Measurements from ENCODE around the gene NAA38. TPM values are rescaled to one million over a fixed set of nuclear protein-coding genes. Genes with fewer than 3 reads are reported as not detected.

The NAA38 gene
- total RNA-seq, 4 donors from 2014 or later: 61.2 to 209 (median 68.2) TPM

DNA sequence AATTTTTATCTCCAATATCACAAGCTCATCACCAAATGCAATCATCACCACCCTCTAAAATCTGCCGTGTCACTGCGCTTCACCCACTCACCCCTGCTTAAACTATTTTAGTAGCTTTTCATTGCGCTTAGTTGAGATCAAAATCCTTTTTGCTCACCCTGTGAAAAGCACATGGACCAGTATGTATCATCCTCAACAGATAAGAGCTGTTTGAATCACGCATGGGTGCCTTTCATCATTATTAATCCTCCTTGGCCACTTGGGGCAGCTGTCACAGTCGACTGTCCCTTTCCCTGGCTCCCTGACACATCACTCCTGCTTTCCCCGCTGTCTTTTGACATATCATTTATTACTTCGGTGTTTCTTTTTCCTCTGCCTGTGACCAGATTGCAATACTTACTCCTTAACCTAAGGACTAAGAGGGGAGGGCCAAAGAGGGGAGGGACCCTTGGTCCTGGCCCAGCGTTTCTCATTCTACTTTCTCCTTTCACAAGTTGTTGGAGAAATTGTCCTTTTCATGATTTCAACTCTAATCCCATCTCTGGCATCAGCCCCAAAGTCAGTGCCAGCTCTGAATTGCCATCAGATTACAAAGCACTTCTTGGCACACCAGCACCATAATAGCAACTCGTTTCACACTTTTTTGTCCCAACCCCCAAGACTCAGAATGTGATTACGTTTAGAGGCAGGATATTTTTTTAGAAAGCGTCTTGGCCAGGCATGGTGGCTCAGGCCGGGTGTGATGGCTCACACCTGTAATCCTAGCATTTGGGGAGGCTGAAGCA lies 32.0 kb downstream of the NAA38 start:
- TF ChIP-seq, protein P1, sequence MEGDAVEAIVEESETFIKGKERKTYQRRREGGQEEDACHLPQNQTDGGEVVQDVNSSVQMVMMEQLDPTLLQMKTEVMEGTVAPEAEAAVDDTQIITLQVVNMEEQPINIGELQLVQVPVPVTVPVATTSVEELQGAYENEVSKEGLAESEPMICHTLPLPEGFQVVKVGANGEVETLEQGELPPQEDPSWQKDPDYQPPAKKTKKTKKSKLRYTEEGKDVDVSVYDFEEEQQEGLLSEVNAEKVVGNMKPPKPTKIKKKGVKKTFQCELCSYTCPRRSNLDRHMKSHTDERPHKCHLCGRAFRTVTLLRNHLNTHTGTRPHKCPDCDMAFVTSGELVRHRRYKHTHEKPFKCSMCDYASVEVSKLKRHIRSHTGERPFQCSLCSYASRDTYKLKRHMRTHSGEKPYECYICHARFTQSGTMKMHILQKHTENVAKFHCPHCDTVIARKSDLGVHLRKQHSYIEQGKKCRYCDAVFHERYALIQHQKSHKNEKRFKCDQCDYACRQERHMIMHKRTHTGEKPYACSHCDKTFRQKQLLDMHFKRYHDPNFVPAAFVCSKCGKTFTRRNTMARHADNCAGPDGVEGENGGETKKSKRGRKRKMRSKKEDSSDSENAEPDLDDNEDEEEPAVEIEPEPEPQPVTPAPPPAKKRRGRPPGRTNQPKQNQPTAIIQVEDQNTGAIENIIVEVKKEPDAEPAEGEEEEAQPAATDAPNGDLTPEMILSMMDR (IDR thresholded peaks at IDR 0.05): no peak
- ATAC-seq (ENCODE audit: low FRiP score) (no peak), DNase-seq (ENCODE audit: low spot score) (no peak)

DNA sequence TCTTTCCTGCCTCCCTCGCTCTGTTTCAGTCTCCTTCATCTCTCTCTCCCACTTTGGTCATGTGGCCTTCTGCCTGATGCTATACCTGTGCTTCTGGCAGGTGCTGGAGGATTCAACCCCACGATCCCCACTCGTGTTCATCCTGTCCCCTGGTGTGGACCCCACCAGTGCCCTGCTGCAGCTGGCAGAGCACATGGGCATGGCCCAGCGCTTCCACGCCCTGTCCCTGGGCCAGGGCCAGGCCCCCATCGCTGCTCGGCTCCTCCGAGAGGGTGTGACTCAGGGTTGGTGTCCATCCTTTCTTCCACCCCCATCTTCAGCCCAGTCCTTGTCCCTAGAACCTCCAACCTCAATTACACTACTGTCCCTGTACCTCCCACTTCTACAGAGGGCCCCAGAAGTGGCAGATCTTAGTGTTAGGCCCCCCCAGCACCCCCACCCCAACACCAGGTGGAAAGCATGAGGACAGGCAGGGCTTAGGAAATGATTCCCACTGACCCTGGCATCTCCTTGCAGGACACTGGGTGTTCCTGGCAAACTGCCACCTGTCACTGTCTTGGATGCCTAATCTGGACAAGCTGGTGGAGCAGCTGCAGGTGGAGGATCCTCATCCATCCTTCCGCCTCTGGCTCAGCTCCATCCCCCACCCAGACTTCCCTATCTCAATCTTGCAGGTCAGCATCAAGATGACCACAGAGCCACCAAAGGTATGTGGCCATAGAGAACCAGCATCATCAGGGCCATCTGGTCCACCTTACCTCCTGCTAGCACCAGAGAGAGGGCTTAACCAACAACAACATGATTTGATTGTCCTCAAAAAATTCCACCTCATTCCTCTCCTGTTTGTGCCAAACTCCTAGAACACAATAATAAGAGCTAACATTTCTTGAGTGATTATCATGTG lies 33.1 kb downstream of the NAA38 start:
- ATAC-seq (ENCODE audit: low FRiP score): no peak
- DNase-seq (ENCODE audit: low spot score): no peak

DNA sequence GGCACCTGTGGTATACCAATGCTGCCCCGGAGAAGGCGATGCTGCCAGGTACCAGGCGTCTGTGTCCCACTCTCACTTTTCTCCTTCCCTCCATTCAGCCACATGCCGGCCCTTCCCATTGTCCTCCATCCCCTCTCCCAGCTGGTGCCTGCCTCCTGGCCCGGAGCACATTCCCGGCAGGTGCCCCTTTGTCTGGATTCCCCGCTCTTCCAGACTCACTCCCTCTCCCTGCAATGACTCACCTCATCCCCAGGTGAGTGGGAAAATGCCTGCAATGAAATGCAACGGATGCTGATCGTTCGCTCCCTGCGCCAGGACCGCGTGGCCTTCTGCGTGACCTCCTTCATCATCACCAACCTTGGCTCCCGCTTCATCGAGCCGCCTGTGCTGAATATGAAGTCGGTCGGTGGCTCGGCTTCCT lies 33.8 kb downstream of the NAA38 start:
- ATAC-seq (ENCODE audit: low FRiP score) (no peak), DNase-seq (ENCODE audit: low spot score) (no peak)
- TF ChIP-seq, protein P1 (IDR thresholded peaks at IDR 0.05): no peak

More for the DNA sequence above, 33.1 kb downstream of the NAA38 start:
- TF ChIP-seq, protein P1 (IDR thresholded peaks at IDR 0.05): no peak

DNA sequence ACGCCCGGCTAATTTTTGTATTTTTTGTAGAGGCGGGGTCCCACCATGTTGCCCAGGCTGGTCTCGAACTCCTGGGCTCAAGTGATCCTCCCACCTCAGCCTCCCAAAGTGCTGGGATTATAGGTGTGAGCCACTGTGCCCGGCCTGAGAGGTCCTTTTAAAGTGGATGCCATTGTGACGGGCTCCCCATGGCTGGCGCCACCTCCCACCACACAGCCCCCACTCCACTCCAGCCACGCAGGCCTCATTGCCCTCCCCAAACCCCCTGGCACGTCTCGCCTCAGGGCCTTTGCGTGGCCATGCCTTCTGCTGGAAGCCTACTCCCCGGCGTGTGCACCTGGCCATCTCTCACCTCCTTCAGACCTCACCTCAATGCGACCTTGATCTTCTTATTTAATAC lies 35.2 kb downstream of the NAA38 start:
- ATAC-seq (ENCODE audit: low FRiP score) (no peak), DNase-seq (ENCODE audit: low spot score) (no peak)
- TF ChIP-seq, protein P1 (IDR thresholded peaks at IDR 0.05): no peak

DNA sequence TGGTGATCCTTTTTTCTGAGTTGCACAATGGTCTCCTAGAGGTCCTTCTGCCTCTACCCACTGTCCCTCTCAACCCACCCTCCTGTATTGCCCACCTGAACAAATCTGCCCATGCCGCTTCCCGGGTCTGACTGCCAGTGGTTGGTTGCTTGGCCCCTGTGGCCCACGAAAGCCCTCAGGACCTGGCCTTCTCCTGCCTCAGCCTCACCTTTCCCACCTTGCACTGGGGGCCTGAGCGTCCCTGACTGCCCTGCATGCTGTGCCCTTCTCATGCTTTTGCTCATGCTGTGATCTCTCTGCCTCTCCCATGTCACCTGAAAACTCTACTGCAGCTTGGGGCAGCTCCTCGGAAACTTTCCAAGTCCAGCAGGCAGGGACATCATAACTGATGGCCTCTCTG lies 37.1 kb downstream of the NAA38 start:
- TF ChIP-seq, protein P1 (IDR thresholded peaks at IDR 0.05): no peak
- ATAC-seq (ENCODE audit: low FRiP score) (no peak), DNase-seq (ENCODE audit: low spot score) (no peak)

DNA sequence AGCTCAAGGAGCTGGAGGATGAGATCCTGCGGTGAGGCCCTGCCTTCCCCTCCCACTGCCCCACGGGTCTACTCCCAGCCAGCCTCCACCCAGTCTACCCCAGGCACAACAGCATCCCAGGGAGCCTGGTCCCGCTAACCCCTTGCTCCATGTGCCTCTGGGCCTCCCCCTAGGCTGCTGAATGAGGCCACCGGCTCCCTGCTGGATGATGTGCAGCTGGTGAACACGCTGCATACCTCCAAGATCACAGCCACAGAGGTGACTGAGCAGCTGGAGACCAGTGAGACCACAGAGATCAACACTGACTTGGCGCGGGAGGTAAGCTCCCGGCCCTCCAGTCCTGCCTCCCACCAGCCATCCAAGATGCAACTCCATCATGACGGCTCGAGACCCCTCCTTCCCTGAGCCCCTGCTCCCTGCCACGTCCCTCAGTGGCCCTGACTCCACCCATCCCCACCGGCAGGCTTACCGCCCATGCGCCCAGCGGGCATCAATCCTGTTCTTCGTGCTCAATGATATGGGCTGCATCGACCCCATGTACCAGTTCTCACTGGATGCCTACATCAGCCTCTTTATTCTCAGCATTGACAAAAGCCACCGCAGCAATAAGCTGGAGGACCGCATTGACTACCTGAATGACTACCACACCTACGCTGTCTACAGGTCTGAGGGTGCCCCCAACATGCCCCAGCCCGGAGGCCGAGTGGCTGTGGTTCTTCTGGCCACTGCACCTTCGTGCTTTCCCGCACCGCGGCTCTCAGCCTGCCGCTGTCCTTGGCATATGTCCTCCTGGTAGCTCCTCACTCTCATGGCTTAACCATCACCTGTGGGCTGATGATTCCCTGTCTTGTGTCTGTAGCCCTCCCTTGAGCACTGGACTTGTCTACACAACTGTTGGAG lies 38.4 kb downstream of the NAA38 start:
- TF ChIP-seq, protein P1 (IDR thresholded peaks at IDR 0.05): no peak
- DNase-seq (ENCODE audit: low spot score) (no peak), ATAC-seq (ENCODE audit: low FRiP score) (no peak)
